Liver (tissue), 3 donors: ENCODE data around the gene GJB1.

Experiments
- EGR1 ChIP-seq, 2 donors: IDR thresholded peaks; 2 replicates each; pipeline ENCODE4 v1.6.1; 2016 to 2018; ENCODE audit warnings: antibody characterized with exemption in 2 of 2, low read depth in 2 of 2
- FOXA1 ChIP-seq: IDR thresholded peaks from 2 replicates; pipeline ENCODE4 v1.6.1; 2016; ENCODE audit warnings: antibody characterized with exemption
- JUND ChIP-seq, 2 donors: IDR thresholded peaks; 2 replicates each; pipeline ENCODE4 v1.6.1; 2016; ENCODE audit warnings: antibody characterized with exemption in 2 of 2
- RAD21 ChIP-seq, 2 donors: IDR thresholded peaks; 2 replicates each; pipeline ENCODE4 v1.6.1; 2016; ENCODE audit warnings: antibody characterized with exemption in 2 of 2, mild to moderate bottlenecking in 2 of 2
- RXRA ChIP-seq, 2 donors: IDR thresholded peaks; 2 replicates each; pipeline ENCODE4 v1.6.1; 2017 to 2018; ENCODE audit warnings: antibody characterized with exemption in 2 of 2, mild to moderate bottlenecking in 1 of 2
- SP1 ChIP-seq: IDR thresholded peaks from 2 replicates; pipeline ENCODE4 v1.6.1; 2018; ENCODE audit warnings: antibody characterized with exemption, mild to moderate bottlenecking
- TAF1 ChIP-seq: conservative IDR thresholded peaks from 2 replicates; pipeline ENCODE4 v1.6.1; 2016; ENCODE audit warnings: antibody characterized with exemption, mild to moderate bottlenecking
- YY1 ChIP-seq: IDR thresholded peaks from 2 replicates; pipeline ENCODE4 v1.6.1; 2016; ENCODE audit warnings: antibody characterized with exemption, mild to moderate bottlenecking
- ZBTB33 ChIP-seq: IDR thresholded peaks from 2 replicates; pipeline ENCODE4 v1.6.1; 2016; ENCODE audit warnings: antibody characterized with exemption
- TF ChIP-seq, protein P1 (sequence below): fragments of 150-350 bp; IDR thresholded peaks from 2 replicates; pipeline ENCODE4 v1.5.1; 2017; ENCODE audit warnings: improper control_type of control experiment, low read depth, low read length; ENCODE audit not compliant: missing input control
- TF ChIP-seq, protein P2 (sequence below): IDR thresholded peaks from 2 replicates; pipeline ENCODE4 v1.6.1; 2016; ENCODE audit warnings: antibody characterized with exemption, mild to moderate bottlenecking
- TF ChIP-seq, protein P3 (sequence below): IDR thresholded peaks from 2 replicates; pipeline ENCODE4 v1.6.1; 2016; ENCODE audit warnings: antibody characterized with exemption
- donor health status: healthy.
- donor health status: healthy.

GRCh38 chrX:71239781-71240180 is 16.8 kb downstream of the GJB1 start:
- TF ChIP-seq RXRA (IDR thresholded peaks at IDR 0.05), result no peak
- TF ChIP-seq, protein P1, sequence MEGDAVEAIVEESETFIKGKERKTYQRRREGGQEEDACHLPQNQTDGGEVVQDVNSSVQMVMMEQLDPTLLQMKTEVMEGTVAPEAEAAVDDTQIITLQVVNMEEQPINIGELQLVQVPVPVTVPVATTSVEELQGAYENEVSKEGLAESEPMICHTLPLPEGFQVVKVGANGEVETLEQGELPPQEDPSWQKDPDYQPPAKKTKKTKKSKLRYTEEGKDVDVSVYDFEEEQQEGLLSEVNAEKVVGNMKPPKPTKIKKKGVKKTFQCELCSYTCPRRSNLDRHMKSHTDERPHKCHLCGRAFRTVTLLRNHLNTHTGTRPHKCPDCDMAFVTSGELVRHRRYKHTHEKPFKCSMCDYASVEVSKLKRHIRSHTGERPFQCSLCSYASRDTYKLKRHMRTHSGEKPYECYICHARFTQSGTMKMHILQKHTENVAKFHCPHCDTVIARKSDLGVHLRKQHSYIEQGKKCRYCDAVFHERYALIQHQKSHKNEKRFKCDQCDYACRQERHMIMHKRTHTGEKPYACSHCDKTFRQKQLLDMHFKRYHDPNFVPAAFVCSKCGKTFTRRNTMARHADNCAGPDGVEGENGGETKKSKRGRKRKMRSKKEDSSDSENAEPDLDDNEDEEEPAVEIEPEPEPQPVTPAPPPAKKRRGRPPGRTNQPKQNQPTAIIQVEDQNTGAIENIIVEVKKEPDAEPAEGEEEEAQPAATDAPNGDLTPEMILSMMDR, result no peak
- no peak for TF ChIP-seq RAD21 (IDR thresholded peaks at IDR 0.05)
- TF ChIP-seq, protein P2, sequence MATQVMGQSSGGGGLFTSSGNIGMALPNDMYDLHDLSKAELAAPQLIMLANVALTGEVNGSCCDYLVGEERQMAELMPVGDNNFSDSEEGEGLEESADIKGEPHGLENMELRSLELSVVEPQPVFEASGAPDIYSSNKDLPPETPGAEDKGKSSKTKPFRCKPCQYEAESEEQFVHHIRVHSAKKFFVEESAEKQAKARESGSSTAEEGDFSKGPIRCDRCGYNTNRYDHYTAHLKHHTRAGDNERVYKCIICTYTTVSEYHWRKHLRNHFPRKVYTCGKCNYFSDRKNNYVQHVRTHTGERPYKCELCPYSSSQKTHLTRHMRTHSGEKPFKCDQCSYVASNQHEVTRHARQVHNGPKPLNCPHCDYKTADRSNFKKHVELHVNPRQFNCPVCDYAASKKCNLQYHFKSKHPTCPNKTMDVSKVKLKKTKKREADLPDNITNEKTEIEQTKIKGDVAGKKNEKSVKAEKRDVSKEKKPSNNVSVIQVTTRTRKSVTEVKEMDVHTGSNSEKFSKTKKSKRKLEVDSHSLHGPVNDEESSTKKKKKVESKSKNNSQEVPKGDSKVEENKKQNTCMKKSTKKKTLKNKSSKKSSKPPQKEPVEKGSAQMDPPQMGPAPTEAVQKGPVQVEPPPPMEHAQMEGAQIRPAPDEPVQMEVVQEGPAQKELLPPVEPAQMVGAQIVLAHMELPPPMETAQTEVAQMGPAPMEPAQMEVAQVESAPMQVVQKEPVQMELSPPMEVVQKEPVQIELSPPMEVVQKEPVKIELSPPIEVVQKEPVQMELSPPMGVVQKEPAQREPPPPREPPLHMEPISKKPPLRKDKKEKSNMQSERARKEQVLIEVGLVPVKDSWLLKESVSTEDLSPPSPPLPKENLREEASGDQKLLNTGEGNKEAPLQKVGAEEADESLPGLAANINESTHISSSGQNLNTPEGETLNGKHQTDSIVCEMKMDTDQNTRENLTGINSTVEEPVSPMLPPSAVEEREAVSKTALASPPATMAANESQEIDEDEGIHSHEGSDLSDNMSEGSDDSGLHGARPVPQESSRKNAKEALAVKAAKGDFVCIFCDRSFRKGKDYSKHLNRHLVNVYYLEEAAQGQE, result no peak
- no peak for TF ChIP-seq TAF1
- TF ChIP-seq ZBTB33, result no peak
- TF ChIP-seq JUND (IDR thresholded peaks at IDR 0.05), result no peak
- TF ChIP-seq EGR1 (IDR thresholded peaks at IDR 0.05; ENCODE audit: low read depth in 2 of 2), result no peak
- TF ChIP-seq YY1, result no peak
- no peak for TF ChIP-seq SP1
- TF ChIP-seq, protein P3, sequence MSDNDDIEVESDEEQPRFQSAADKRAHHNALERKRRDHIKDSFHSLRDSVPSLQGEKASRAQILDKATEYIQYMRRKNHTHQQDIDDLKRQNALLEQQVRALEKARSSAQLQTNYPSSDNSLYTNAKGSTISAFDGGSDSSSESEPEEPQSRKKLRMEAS, result no peak
- TF ChIP-seq FOXA1, result no peak
